SK-N-MC (cell line): ENCODE data around the gene EWSR1.
"Not testable (repeated sequence)": the region's sequence is repeated elsewhere in the genome, so short reads cannot be mapped to it uniquely, and the experiment has no call there.

ENCODE experiments used
- EZH2 ChIP-seq: fragments of 200-600 bp; sonication (generic); IDR thresholded peaks from one replicate; pipeline ENCODE4 v1.6.1; 2017; ENCODE audit warnings: antibody characterized with exemption
- FOXP2 ChIP-seq: optimal IDR thresholded peaks from 2 replicates; pipeline ENCODE3; 2011; ENCODE audit warnings: mild to moderate bottlenecking, moderate library complexity; ENCODE audit not compliant: insufficient read depth; ENCODE audit errors: extremely low read length, control extremely low read depth
- POLR2AphosphoS5 ChIP-seq: IDR thresholded peaks from 2 replicates; pipeline ENCODE4 v1.6.1; 2012; ENCODE audit warnings: mild to moderate bottlenecking, low read depth, low read length, borderline replicate concordance

DNA sequence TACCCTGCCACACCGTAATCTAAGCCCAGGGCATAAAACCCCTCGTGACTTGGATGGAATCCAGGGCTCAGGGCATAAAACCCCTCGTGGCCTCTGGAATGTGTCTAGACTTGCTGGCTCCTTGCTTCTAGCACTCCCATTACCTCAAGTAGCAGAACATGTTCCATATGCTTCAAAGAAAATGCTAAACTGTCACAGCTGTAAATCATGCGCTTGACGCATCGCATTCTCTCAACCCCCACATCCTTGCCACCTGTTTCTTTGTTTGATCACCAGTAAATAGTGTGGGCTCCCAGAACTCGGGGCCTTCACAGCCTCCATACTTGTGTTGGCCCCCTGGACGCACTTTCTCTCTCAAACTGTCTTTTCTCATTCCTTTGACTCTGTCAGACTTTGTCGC lies 27.6 kb upstream of the EWSR1 start:
- not testable (repeated sequence) for TF ChIP-seq FOXP2, POLR2AphosphoS5, EZH2
